K562 (cell line): ENCODE measurements around the gene NAGLU. TPM values are rescaled to one million over a fixed set of nuclear protein-coding genes. Genes with fewer than 3 reads are reported as not detected.

Experiments
- ILF3 ChIP-seq: fragments of 450-650 bp; IDR thresholded peaks from 2 replicates; pipeline ENCODE4 v1.6.1; 2018; ENCODE audit warnings: antibody characterized with exemption, mild to moderate bottlenecking, moderate library complexity, borderline replicate concordance
- KAT8 ChIP-seq: fragments of 450-650 bp; IDR thresholded peaks from 2 replicates; pipeline ENCODE4 v1.6.1; 2016; ENCODE audit warnings: low read depth, mild to moderate bottlenecking
- MGA ChIP-seq: fragments of 450-650 bp; IDR thresholded peaks from 2 replicates; pipeline ENCODE4 v1.6.1; 2016; ENCODE audit warnings: mild to moderate bottlenecking, moderate library complexity
- NCOA2 ChIP-seq, 2 experiments: fragments of 450-650 bp; IDR thresholded peaks; 2 replicates each; pipeline ENCODE4 v1.6.1; 2018; ENCODE audit warnings: mild to moderate bottlenecking in 2 of 2, moderate library complexity in 1 of 2; ENCODE audit not compliant: partially characterized antibody in 2 of 2
- PHB ChIP-seq: fragments of 250-450 bp; sonication (Bioruptor Pico); IDR thresholded peaks from 2 replicates; pipeline ENCODE4 v1.5.0; 2021
- PHF21A ChIP-seq: fragments of 450-650 bp; IDR thresholded peaks from 2 replicates; pipeline ENCODE4 v1.6.1; 2017; ENCODE audit warnings: low read depth, borderline replicate concordance
- SMARCB1 ChIP-seq: IDR thresholded peaks from 2 replicates; pipeline ENCODE4 v1.6.1; 2011; ENCODE audit warnings: improper control_type of control experiment, low read depth; ENCODE audit not compliant: insufficient read length
- TEAD1 ChIP-seq, 2 experiments: fragments of 450-650 bp in 1 of 2; sonication (generic) in 1 of 2; formaldehyde crosslinking; IDR thresholded peaks; 2 replicates each; pipeline versions ENCODE4 v1.4.0 to v1.8.0; 2020 to 2022; ENCODE audit warnings: mild to moderate bottlenecking in 2 of 2, missing genetic modification reagents in 1 of 2
- ZNF239 ChIP-seq: fragments of 250-450 bp; sonication (Bioruptor Pico); IDR thresholded peaks from 2 replicates; pipeline ENCODE4 v1.4.0; 2020; ENCODE audit warnings: mild to moderate bottlenecking
- polyA plus RNA-seq, 8 experiments: library from polyadenylated mRNA; depleted of rRNA in 4 of 8; stranded (reverse) in 5 of 8; unstranded in 3 of 8; fragments of >200 nt; fragmentation: Nextera tagmentation in 2 of 8; fragmentation: Illumina TruSeq in 1 of 8; extraction: Ambion mirVana in 2 of 8; extraction: Trizol in 1 of 8; gene quantifications; 2 replicates each; pipeline versions ENCODE4 v1.2.1 to v1.2.3, GENCODE V29; 2011 to 2014; ENCODE audit warnings: inconsistent platforms in 1 of 8, missing spikeins in 1 of 8
- total RNA-seq, 7 experiments: library from RNA; depleted of rRNA in 6 of 7; stranded (reverse); fragments of >200 nt in 6 of 7; fragmentation: Illumina TruSeq in 2 of 7; extraction: Trizol in 2 of 7; gene quantifications; 2 replicates each; pipeline versions ENCODE4 v1.2.1 to v1.2.3, GENCODE V29; 2011 to 2021; ENCODE audit warnings: low replicate concordance in 1 of 7
- TF ChIP-seq, protein P1 (sequence below), 3 experiments: fragments of 200-800 bp in 1 of 3; fragments of 250-450 bp in 1 of 3; fragments of 450-650 bp in 1 of 3; sonication (Bioruptor Pico) in 1 of 3; sonication (Bioruptor generic) in 1 of 3; formaldehyde crosslinking in 1 of 3; IDR thresholded peaks; 2 replicates each; pipeline versions ENCODE4 v1.6.1 to v1.8.0; 2016 to 2022; ENCODE audit warnings: mild to moderate bottlenecking in 2 of 3, missing genetic modification characterization in 2 of 3, missing compliant biosample characterization in 1 of 3, moderate library complexity in 1 of 3

Gene NAGLU
- total and polyA plus RNA-seq, 9 of the 15 experiments (the other 6 are each of a cell fraction or from before 2014, with no cell fraction given): 0.04 to 21.5 (median 8.5) TPM

GRCh38 chr17:42518046-42518754 is 17.8 kb upstream of the NAGLU start (continued):
- TF ChIP-seq, protein P1, sequence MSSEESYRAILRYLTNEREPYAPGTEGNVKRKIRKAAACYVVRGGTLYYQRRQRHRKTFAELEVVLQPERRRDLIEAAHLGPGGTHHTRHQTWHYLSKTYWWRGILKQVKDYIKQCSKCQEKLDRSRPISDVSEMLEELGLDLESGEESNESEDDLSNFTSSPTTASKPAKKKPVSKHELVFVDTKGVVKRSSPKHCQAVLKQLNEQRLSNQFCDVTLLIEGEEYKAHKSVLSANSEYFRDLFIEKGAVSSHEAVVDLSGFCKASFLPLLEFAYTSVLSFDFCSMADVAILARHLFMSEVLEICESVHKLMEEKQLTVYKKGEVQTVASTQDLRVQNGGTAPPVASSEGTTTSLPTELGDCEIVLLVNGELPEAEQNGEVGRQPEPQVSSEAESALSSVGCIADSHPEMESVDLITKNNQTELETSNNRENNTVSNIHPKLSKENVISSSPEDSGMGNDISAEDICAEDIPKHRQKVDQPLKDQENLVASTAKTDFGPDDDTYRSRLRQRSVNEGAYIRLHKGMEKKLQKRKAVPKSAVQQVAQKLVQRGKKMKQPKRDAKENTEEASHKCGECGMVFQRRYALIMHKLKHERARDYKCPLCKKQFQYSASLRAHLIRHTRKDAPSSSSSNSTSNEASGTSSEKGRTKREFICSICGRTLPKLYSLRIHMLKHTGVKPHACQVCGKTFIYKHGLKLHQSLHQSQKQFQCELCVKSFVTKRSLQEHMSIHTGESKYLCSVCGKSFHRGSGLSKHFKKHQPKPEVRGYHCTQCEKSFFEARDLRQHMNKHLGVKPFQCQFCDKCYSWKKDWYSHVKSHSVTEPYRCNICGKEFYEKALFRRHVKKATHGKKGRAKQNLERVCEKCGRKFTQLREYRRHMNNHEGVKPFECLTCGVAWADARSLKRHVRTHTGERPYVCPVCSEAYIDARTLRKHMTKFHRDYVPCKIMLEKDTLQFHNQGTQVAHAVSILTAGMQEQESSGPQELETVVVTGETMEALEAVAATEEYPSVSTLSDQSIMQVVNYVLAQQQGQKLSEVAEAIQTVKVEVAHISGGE (CRISPR knock-in tag; IDR thresholded peaks at IDR 0.05): no peak
- TF ChIP-seq PHF21A: no peak
- no peak for TF ChIP-seq ZNF239
- TF ChIP-seq MGA: no peak
- no peak for TF ChIP-seq KAT8
- no peak for TF ChIP-seq ILF3
- TF ChIP-seq NCOA2 (IDR thresholded peaks at IDR 0.05; ENCODE audit: partially characterized antibody in 2 of 2): no peak
- no peak for TF ChIP-seq PHB
- no peak for TF ChIP-seq TEAD1 (CRISPR knock-in tag; IDR thresholded peaks at IDR 0.05)
- no peak for TF ChIP-seq SMARCB1
